KOPT-K1 (cell line): ENCODE measurements around the gene CRTC2.
"Not testable (repeated sequence)": the region's sequence is repeated elsewhere in the genome, so short reads cannot be mapped to it uniquely, and the experiment has no call there.

Source experiments
- H3K27ac ChIP-seq: fragments of 200-600 bp; sonication (generic); 2 replicates; pipeline ENCODE4 v1.5.1; 2016; ENCODE audit warnings: antibody characterized with exemption, mild to moderate bottlenecking, low read depth, low read length; ENCODE audit not compliant: poor library complexity, severe bottlenecking
- H3K36me3 ChIP-seq: fragments of 200-600 bp; sonication (generic); 2 replicates; pipeline ENCODE4 v1.5.1; 2017; ENCODE audit warnings: antibody characterized with exemption, mild to moderate bottlenecking, low read length, moderate library complexity; ENCODE audit not compliant: insufficient read depth
- H3K9me3 ChIP-seq: fragments of 200-600 bp; sonication (generic); 2 replicates; pipeline ENCODE4 v1.5.1; 2017; ENCODE audit warnings: antibody characterized with exemption, low read length, mild to moderate bottlenecking; ENCODE audit not compliant: insufficient read depth, poor library complexity, severe bottlenecking

Gene CRTC2

GRCh38 chr1:153958111-153958960, at the start of gene CRTC2:
Gene CRTC2 (minus strand): TSS chr1:153958612. CDS start chr1:153958497, 115 bp downstream.
- H3K27ac ChIP-seq: peak within 1 kb of the TSS; percentile 86
- H3K36me3 ChIP-seq: peaks cover 34% of the 10 kb centered on the region
- no peaks in the 10 kb centered on the region for H3K9me3 ChIP-seq

GRCh38 chr1:154006136-154006535, 47.7 kb upstream of the CRTC2 start:
- Histone ChIP-seq H3K36me3 (no peaks in the 10 kb centered on the region), H3K9me3 (no peaks in the 10 kb centered on the region), H3K27ac (no peak overlapping the region)

- no peak overlapping the region for H3K27ac ChIP-seq
- H3K9me3 ChIP-seq: no peaks in the 10 kb centered on the region
- peaks cover 4% of the 10 kb centered on the region for H3K36me3 ChIP-seq
Measured at GRCh38 chr1:154000420-154000819, 42.0 kb upstream of the CRTC2 start.

- H3K9me3 ChIP-seq, H3K27ac ChIP-seq: not testable (repeated sequence)
- peaks cover 40% of the 10 kb centered on the region for H3K36me3 ChIP-seq
Measured at GRCh38 chr1:153996882-153997281, 38.5 kb upstream of the CRTC2 start.

- no peak overlapping the region for H3K27ac ChIP-seq
- peaks cover 50% of the 10 kb centered on the region for H3K36me3 ChIP-seq
- H3K9me3 ChIP-seq: no peaks in the 10 kb centered on the region
Measured at GRCh38 chr1:153995640-153996039, 37.2 kb upstream of the CRTC2 start.

- peaks cover 50% of the 10 kb centered on the region for H3K36me3 ChIP-seq
- H3K27ac ChIP-seq: no peak overlapping the region
- no peaks in the 10 kb centered on the region for H3K9me3 ChIP-seq
Measured at GRCh38 chr1:153995202-153995601, 36.8 kb upstream of the CRTC2 start.

GRCh38 chr1:153991806-153992205, 33.4 kb upstream of the CRTC2 start:
- Histone ChIP-seq H3K36me3 (peaks cover 50% of the 10 kb centered on the region), H3K9me3 (no peaks in the 10 kb centered on the region), H3K27ac (peak overlapping the region; percentile 93)

- Histone ChIP-seq H3K27ac (peak overlapping the region; percentile 93), H3K9me3 (no peaks in the 10 kb centered on the region), H3K36me3 (peaks cover 50% of the 10 kb centered on the region)
Measured at GRCh38 chr1:153991151-153991630, 32.8 kb upstream of the CRTC2 start.

- H3K9me3 ChIP-seq: no peaks in the 10 kb centered on the region
- H3K27ac ChIP-seq: peak within 1 kb of the TSS; percentile 93
- H3K36me3 ChIP-seq: peaks cover 47% of the 10 kb centered on the region
Measured at GRCh38 chr1:153990468-153991150, 32.2 kb upstream of the CRTC2 start, which contains the start of gene RPS27. Gene RPS27 (plus strand): TSS chr1:153990762. CDS start chr1:153990797, 35 bp downstream.

- H3K9me3 ChIP-seq: no peaks in the 10 kb centered on the region
- H3K27ac ChIP-seq: no peak overlapping the region
- H3K36me3 ChIP-seq: peaks cover 17% of the 10 kb centered on the region
Measured at GRCh38 chr1:153987621-153988020, 29.2 kb upstream of the CRTC2 start.

GRCh38 chr1:153985941-153986761, 27.7 kb upstream of the CRTC2 start, which contains the start of gene RAB13:
Gene RAB13 (minus strand): TSS chr1:153986339. CDS start chr1:153986236, 103 bp downstream.
- Histone ChIP-seq H3K36me3 (peaks cover 3% of the 10 kb centered on the region), H3K27ac (peak within 1 kb of the TSS; percentile 4), H3K9me3 (no peaks in the 10 kb centered on the region)

GRCh38 chr1:153985341-153985912, 27.0 kb upstream of the CRTC2 start:
- no peak overlapping the region for H3K27ac ChIP-seq
- H3K9me3 ChIP-seq: no peaks in the 10 kb centered on the region
- H3K36me3 ChIP-seq: no peaks in the 10 kb centered on the region

- H3K9me3 ChIP-seq: no peaks in the 10 kb centered on the region
- no peaks in the 10 kb centered on the region for H3K36me3 ChIP-seq
- no peak overlapping the region for H3K27ac ChIP-seq
Measured at GRCh38 chr1:153984123-153984894, 25.9 kb upstream of the CRTC2 start.

- H3K9me3 ChIP-seq, H3K27ac ChIP-seq, H3K36me3 ChIP-seq: not testable (repeated sequence)
Measured at GRCh38 chr1:153981735-153982134, 23.3 kb upstream of the CRTC2 start.
